Measurements from ENCODE around the gene ANAPC16. TPM values are rescaled to one million over a fixed set of nuclear protein-coding genes. Genes with fewer than 3 reads are reported as not detected.
"Not testable (repeated sequence)": the region's sequence is repeated elsewhere in the genome, so short reads cannot be mapped to it uniquely, and the experiment has no call there.

ANAPC16 gene
- total RNA-seq, 1 donor from 2014 or later, result 66.8 TPM

- no peak for DNase-seq (ENCODE audit: low spot score)
- ATAC-seq, result peak; percentile 14
These were observed 26.9 kb downstream of the ANAPC16 start for GRCh38 chr10:72242675-72243074.

GRCh38 chr10:72243822-72244437 is 28.1 kb downstream of the ANAPC16 start:
- no peak for DNase-seq (ENCODE audit: low spot score)
- ATAC-seq, result no peak

- peak; percentile 42 for ATAC-seq
- DNase-seq (ENCODE audit: low spot score), result no peak
These were observed 28.8 kb downstream of the ANAPC16 start for GRCh38 chr10:72244573-72245038.

- DNase-seq (ENCODE audit: low spot score) (no peak), ATAC-seq (no peak)
These were observed 30.2 kb downstream of the ANAPC16 start for GRCh38 chr10:72245949-72246525.

GRCh38 chr10:72248468-72249151 is 32.8 kb downstream of the ANAPC16 start:
- peak; percentile 82 for DNase-seq (ENCODE audit: low spot score)
- peak; percentile 81 for ATAC-seq

GRCh38 chr10:72249176-72249862 is 33.5 kb downstream of the ANAPC16 start:
- not testable (repeated sequence) for ATAC-seq; DNase-seq (ENCODE audit: low spot score)

- DNase-seq (ENCODE audit: low spot score), result peak; percentile 74
These were observed 34.9 kb downstream of the ANAPC16 start for GRCh38 chr10:72250666-72251065.

GRCh38 chr10:72251635-72252034 is 35.8 kb downstream of the ANAPC16 start:
- no peak for ATAC-seq
- DNase-seq (ENCODE audit: low spot score), result no peak

More at GRCh38 chr10:72250666-72251065, 34.9 kb downstream of the ANAPC16 start:
- ATAC-seq, result peak; percentile 61

GRCh38 chr10:72252972-72253371 is 37.2 kb downstream of the ANAPC16 start:
- DNase-seq (ENCODE audit: low spot score), result no peak
- no peak for ATAC-seq

- ATAC-seq (no peak), DNase-seq (ENCODE audit: low spot score) (no peak)
These were observed 37.8 kb downstream of the ANAPC16 start for GRCh38 chr10:72253578-72253977.

- peak; percentile 83 for ATAC-seq
These were observed 39.2 kb downstream of the ANAPC16 start for GRCh38 chr10:72254813-72255568.

GRCh38 chr10:72255977-72256729 is 40.3 kb downstream of the ANAPC16 start:
- ATAC-seq (no peak), DNase-seq (ENCODE audit: low spot score) (no peak)

More at GRCh38 chr10:72254813-72255568, 39.2 kb downstream of the ANAPC16 start:
- DNase-seq (ENCODE audit: low spot score), result peak; percentile 96

- DNase-seq (ENCODE audit: low spot score) (no peak), ATAC-seq (no peak)
These were observed 41.5 kb downstream of the ANAPC16 start for GRCh38 chr10:72257051-72257892.

GRCh38 chr10:72258617-72259016 is 42.8 kb downstream of the ANAPC16 start:
- ATAC-seq, result no peak
- DNase-seq (ENCODE audit: low spot score), result no peak

GRCh38 chr10:72259491-72260238 is 43.9 kb downstream of the ANAPC16 start:
- peak; percentile 5 for ATAC-seq
- no peak for DNase-seq (ENCODE audit: low spot score)

- DNase-seq (ENCODE audit: low spot score) (peak; percentile 94), ATAC-seq (peak; percentile 87)
These were observed 44.6 kb downstream of the ANAPC16 start for GRCh38 chr10:72260239-72260975.

GRCh38 chr10:72260976-72261783 is 45.4 kb downstream of the ANAPC16 start:
- no peak for DNase-seq (ENCODE audit: low spot score)
- peak; percentile 17 for ATAC-seq
